ENCODE results near the gene HBB.

Gene HBB

GRCh38 chr11:5247472-5248192 lies 20.8 kb upstream of the HBB start:
- DNase-seq (ENCODE audit: low read depth in 2 of 2) = no peak

DNA sequence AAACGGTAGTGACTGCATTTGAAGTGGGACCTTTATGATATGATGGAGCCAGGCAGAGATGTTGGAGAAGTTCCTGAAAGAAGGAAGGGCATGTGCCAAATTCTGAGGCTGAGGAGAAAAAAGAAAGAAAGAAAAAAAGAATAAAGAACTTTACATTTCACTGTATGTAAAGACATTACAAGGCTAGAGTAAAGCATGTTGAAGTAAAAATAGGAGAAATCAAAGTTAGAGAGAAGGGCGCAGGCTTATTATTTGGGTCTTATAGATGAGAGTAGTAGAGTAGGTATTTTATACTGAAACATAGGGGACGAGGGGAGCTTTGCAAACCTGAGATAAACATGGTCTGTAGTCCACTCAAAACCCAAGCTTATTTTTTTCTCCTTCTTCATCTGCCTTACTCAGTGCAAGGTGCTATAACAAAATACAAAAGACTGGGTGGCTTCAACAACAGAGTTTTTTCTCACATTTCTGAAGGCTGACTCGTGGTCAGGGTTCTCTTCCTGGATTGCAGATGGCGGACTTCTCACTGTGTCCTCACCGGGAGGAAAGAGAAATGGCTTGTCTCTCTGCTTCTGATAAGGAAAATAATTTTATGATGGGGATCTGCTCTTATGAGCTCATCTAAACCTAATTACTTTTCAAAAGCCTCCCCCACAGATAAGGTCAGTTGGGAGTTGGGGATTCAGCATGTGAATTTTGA lies 20.1 kb upstream of the HBB start:
- DNase-seq (ENCODE audit: low read depth in 2 of 2) = no peak

DNA sequence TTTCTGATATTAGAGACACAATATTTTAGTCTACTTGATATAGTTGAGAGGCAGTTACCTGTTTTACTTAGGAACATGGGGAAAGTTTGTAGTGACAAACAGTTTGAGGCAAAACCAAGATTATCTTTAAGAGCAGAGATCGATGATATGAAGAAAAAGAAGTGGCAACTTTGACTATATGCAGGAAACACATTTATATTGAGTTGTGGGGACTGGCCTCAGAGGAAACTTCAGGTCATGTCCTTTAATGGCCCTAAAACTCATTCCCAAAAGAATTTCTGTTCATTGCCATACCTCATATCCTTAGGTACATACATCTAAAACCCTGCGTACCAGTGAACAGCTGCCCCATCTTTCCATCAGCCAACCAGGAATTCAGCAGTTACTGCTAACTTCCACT lies 18.3 kb upstream of the HBB start:
- no peak for DNase-seq (ENCODE audit: low read depth in 2 of 2)

- DNase-seq (ENCODE audit: low read depth in 2 of 2) = no peak
These were observed 16.9 kb upstream of the HBB start for GRCh38 chr11:5243816-5244180.

- DNase-seq (ENCODE audit: low read depth in 2 of 2) = no peak
These were observed 16.3 kb upstream of the HBB start for GRCh38 chr11:5242933-5243815.

DNA sequence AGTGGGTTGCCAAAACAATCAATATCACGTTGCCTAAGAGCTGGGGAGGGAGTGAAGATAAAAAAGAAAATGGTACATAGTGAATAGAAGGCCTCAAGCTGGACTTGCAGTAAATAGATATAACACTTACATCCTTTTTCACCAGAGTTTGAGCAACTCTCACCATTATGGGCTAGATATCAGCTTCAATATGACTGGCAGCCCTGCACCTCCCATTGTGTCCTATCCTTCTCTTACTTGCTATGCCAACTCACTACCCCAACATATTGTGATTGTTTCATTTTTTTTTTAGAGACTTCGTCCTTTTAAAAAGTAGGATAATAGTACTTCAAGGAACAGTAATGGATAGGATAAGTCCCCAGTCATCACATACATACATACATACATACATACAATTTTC lies 15.3 kb upstream of the HBB start:
- no peak for DNase-seq (ENCODE audit: low read depth in 2 of 2)

DNA sequence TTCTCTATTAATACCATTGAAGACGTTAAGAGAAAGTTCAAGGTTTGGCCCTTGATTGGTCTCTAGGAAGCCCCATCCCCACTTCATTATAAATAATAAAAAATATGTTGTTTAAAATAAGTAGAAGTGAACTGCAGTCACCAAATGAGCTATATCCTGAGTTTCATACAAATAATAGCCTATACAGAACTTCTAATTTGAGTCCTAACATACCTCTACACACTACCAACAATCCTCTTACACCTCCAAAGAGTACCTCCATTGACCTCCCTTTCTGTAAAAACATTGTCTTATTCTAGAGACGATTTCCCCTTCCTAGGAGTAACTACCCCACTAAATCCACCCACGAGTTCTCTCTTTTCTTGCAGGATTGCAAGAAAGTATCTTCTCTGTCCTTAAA lies 14.6 kb upstream of the HBB start:
- no peak for DNase-seq (ENCODE audit: low read depth in 2 of 2)

DNA sequence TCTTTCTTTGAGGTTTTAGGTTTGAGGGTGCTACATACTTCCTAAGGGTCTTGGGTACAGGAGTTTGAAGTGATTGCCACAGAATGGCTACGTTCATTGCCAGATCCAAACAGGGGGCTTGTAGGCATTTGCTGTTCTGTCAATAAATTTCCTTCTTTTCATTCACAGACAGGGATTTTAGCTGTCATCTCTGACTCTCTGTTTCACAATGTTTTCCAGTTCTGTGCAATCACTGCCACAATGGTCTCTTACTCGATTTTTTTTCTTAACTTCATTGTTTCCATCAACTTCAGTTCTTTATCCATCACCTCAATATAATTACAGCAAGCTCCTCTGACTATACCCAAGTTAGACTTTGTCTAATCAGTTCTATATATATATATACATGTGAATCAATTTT lies 13.6 kb upstream of the HBB start:
- DNase-seq (ENCODE audit: low read depth in 2 of 2) = no peak

DNA sequence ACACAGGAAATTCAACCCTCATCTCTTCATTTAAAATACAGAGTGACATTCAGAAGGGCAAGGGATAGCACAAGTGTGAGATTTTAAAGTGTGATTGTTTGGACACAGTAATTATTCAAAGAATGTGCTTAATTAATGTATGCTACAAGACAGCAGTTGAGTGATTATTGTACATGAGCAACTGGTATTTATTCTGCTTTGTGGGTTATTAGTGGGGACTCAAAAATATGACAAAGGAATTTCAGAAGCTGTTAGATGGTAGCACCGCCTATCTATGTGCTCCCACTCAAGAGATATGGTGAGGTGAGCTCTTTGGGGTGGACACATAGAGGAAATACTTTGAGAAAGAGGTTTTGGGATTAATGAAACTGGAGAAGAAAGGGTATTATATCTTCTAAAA lies 13.2 kb upstream of the HBB start:
- DNase-seq (ENCODE audit: low read depth in 2 of 2) = no peak

DNA sequence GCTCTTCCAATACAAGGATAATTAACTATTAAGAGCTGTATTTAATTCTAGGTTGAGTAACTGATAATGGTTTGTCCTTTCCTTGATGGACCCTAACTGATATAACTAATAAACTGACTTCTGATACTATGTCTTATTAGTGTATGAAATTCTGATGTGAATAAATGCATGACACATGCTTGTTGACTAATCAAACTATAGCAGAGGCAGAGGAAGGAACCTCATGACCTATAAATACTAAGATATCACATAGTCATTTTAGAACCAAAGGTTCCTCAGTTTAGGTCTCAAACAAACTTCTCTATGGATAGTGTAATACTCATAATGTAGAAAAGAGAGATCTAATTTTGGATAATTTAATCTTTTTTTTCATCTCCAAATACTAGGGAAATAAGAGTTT lies 12.2 kb upstream of the HBB start:
- no peak for DNase-seq (ENCODE audit: low read depth in 2 of 2)

DNA sequence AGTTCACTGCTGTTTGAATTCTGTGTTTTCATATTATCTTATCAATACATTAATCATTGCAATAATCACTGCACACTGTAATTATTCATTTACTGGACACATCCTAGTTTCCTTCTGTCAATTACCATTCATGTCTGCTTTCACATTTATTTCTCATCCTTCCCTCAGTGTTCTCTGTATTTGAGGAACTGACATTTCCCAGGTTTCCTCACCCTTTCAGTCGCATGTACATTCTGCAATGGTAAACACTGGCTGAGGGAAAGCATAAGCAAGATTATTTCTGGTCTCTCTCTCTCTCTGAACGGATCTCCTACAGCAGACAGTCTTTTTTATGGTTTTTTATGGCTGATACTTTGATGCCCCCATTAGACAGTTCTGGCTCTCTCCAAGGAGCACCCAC lies 11.6 kb upstream of the HBB start:
- no peak for DNase-seq (ENCODE audit: low read depth in 2 of 2)

- no peak for DNase-seq (ENCODE audit: low read depth in 2 of 2)
These were observed 10.5 kb upstream of the HBB start for GRCh38 chr11:5237420-5237819.

- no peak for DNase-seq (ENCODE audit: low read depth in 2 of 2)
These were observed 8.7 kb upstream of the HBB start for GRCh38 chr11:5235364-5236095.

DNA sequence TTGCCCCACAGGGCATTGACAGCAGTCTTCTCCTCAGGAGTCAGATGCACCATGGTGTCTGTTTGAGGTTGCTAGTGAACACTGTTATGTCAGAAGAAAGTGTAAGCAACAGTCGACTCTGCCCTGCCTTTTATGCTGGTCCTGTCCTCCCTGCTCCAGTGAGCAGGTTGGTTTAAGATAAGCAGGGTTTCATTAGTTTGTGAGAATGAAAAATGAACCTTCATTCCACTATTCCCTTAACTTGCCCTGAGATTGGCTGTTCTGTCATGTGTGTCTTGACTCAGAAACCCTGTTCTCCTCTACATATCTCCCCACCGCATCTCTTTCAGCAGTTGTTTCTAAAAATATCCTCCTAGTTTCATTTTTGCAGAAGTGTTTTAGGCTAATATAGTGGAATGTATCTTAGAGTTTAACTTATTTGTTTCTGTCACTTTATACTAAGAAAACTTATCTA lies 7.5 kb upstream of the HBB start, which contains the start of gene HBD:
TSS of gene HBD (minus strand) at position 103 of the 454 bp plus-strand sequence. CDS start at position 53, 50 bp downstream.
- DNase-seq (ENCODE audit: low read depth in 2 of 2) = no peak

DNA sequence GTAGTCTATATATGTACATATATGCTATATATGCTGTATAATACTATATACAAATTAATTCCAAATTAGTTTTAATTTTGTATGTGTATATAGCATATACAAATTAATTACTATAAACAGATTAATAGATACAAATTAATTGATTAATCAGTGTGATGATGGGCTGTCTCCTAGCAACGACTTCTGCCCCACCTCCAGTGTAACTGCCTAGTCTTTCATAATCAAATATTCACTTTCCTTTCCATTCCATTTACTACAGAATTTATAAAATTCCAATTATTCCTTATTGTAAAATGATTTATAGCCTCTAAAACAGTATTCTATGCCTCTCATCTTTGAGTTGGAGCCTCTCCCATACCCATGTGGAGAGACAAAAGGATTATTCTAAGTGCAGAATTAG lies 6.4 kb upstream of the HBB start:
- DNase-seq (ENCODE audit: low read depth in 2 of 2) = no peak

DNA sequence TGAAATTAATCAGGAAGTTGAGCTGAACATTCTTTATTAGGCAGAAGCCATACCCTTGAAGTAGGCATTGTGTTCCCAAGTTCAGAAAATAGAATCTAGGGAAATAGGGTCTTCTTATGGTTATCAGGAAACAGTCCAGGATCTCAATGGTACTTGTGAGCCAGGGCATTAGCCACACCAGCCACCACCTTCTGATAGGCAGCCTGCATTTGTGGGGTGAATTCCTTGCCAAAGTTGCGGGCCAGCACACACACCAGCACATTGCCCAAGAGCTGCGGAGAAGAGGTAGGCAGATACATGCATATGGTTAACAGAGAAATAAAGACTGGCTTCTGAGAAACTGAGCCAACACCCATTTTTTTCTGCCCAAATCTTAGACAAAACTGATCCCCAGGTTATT lies 6.0 kb upstream of the HBB start:
- no peak for DNase-seq (ENCODE audit: low read depth in 2 of 2)

DNA sequence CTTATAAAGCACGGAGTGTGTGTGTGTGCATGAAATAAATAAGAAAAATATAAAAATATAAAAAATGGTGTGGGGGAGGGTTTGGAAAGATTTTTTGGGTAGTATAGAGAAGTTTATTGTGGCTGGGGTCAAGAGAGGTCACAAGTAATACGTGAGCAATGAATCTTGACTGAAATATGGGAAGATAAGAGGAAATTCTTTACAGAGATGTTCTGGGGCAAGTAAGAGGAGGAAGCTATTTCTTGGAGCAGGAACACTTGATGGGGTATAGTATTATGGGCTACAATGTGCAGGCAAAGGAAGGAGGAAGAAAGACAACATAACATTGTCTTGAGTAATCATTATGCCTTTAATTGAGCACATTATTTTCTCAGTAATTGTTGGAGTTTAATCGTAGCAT lies 5.3 kb upstream of the HBB start:
- no peak for DNase-seq (ENCODE audit: low read depth in 2 of 2)

- no peak for DNase-seq (ENCODE audit: low read depth in 2 of 2)
These were observed 4.2 kb upstream of the HBB start for GRCh38 chr11:5231111-5231510.

- no peak for DNase-seq (ENCODE audit: low read depth in 2 of 2)
These were observed 3.4 kb upstream of the HBB start for GRCh38 chr11:5230266-5230665.

DNA sequence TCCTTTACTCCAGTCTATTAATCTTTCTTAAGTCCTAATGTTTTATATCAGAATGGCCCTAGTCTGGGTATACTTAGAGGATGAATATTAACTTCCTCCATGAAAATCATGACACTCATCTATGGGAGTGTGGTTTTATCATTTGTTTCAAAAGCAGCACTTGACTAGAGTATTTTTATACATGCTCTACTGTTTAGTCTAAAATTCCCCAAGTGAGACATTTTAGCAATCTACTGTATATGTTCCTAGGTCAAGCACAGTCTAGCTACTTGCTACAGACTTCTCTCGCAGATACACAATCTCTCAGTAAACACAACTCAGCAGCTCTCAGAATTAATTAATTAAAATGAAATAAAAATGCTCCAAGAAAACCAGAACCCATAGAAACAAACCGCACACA lies 2.9 kb upstream of the HBB start:
- DNase-seq (ENCODE audit: low read depth in 2 of 2) = no peak

GRCh38 chr11:5229356-5229755 lies 2.5 kb upstream of the HBB start:
- no peak for DNase-seq (ENCODE audit: low read depth in 2 of 2)

DNA sequence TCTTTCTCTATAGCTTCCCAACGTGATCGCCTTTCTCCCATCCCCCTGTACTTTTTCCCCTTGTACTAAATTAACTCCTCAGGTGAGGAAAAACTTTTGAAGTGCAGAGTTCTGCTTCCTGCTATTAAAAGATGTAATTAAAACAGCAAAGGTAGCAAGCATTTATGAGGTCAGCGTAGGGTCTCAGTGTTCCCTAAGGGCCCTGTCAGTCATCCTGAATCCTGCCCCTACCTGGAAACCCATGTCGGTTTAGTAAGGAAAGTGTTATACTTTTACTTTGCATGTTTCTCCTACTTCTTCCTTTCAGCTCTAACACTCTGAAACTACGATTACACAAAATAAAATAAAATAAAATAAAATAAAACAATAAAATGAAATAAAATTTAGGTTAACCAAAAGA lies 1.3 kb upstream of the HBB start:
- DNase-seq (ENCODE audit: low read depth in 2 of 2) = no peak

Data from stimulated activated CD8-positive, alpha-beta memory T cell treated with anti-CD3 and anti-CD28 coated beads, Interleukin-7, amount 100 ng/mL, for 1 hour (primary cell).